SJSA1 (cell line): ENCODE data around the gene LRP1. TPM values are rescaled to one million over a fixed set of nuclear protein-coding genes. Genes with fewer than 3 reads are reported as not detected.

Experiments
- DNase-seq, 2 experiments: peaks; one replicate each; pipeline ENCODE4 v3.0.0-alpha.2; 2015 to 2020; ENCODE audit warnings: low spot score in 2 of 2, low read depth in 1 of 2
- H3K27ac ChIP-seq: fragments of 250-450 bp; sonication (Bioruptor Pico); 2 replicates; pipeline ENCODE4 v1.5.1; 2020; ENCODE audit warnings: mild to moderate bottlenecking, moderate library complexity
- H3K27me3 ChIP-seq: fragments of 250-450 bp; sonication (Bioruptor Pico); replicated peaks from 2 replicates; pipeline ENCODE4 v1.5.1; 2020; ENCODE audit warnings: mild to moderate bottlenecking, moderate library complexity
- H3K36me3 ChIP-seq: fragments of 250-450 bp; sonication (Bioruptor Pico); 2 replicates; pipeline ENCODE4 v1.5.1; 2020; ENCODE audit warnings: mild to moderate bottlenecking
- H3K4me1 ChIP-seq: fragments of 250-450 bp; sonication (Bioruptor Pico); replicated peaks from 2 replicates; pipeline ENCODE4 v1.6.1; 2021; ENCODE audit warnings: mild to moderate bottlenecking
- H3K4me3 ChIP-seq: fragments of 250-450 bp; sonication (Bioruptor Pico); 2 replicates; pipeline ENCODE4 v1.5.1; 2020; ENCODE audit warnings: mild to moderate bottlenecking
- H3K9me3 ChIP-seq: fragments of 250-450 bp; sonication (Bioruptor Pico); replicated peaks from 2 replicates; pipeline ENCODE4 v1.5.1; 2020; ENCODE audit warnings: mild to moderate bottlenecking
- total RNA-seq: library from RNA; depleted of rRNA; stranded (reverse); fragments of >200 nt; shearing (Covaris generic); gene quantifications from 2 replicates; pipeline ENCODE4 v1.2.3, GENCODE V29; 2014

The LRP1 gene
- total RNA-seq, 1 experiment from 2014 or later: 33.3 TPM

GRCh38 chr12:57169046-57169795 is 40.9 kb downstream of the LRP1 start:
- H3K9me3 ChIP-seq: no peaks in the 10 kb centered on the region
- peaks cover 86% of the 10 kb centered on the region for H3K36me3 ChIP-seq
- H3K27me3 ChIP-seq: no peaks in the 10 kb centered on the region
- no peak overlapping the region for H3K27ac ChIP-seq
- peaks cover 33% of the 10 kb centered on the region for H3K4me1 ChIP-seq
- no peak overlapping the region for H3K4me3 ChIP-seq
- DNase-seq: no peak

GRCh38 chr12:57169969-57170368 is 41.7 kb downstream of the LRP1 start:
- H3K36me3 ChIP-seq: peaks cover 83% of the 10 kb centered on the region
- H3K27me3 ChIP-seq: no peaks in the 10 kb centered on the region
- H3K4me1 ChIP-seq: peaks cover 27% of the 10 kb centered on the region
- no peak overlapping the region for H3K4me3 ChIP-seq
- H3K27ac ChIP-seq: no peak overlapping the region
- no peaks in the 10 kb centered on the region for H3K9me3 ChIP-seq
- DNase-seq: no peak

GRCh38 chr12:57170408-57170807 is 42.1 kb downstream of the LRP1 start:
- peaks cover 22% of the 10 kb centered on the region for H3K4me1 ChIP-seq
- no peak overlapping the region for H3K4me3 ChIP-seq
- H3K36me3 ChIP-seq: peaks cover 82% of the 10 kb centered on the region
- H3K27me3 ChIP-seq: no peaks in the 10 kb centered on the region
- H3K9me3 ChIP-seq: no peaks in the 10 kb centered on the region
- H3K27ac ChIP-seq: no peak overlapping the region
- no peak for DNase-seq

GRCh38 chr12:57170927-57171326 is 42.6 kb downstream of the LRP1 start:
- Histone ChIP-seq H3K4me1 (peaks cover 17% of the 10 kb centered on the region), H3K4me3 (no peak overlapping the region), H3K27me3 (no peaks in the 10 kb centered on the region), H3K27ac (no peak overlapping the region), H3K36me3 (peaks cover 82% of the 10 kb centered on the region), H3K9me3 (no peaks in the 10 kb centered on the region; the same call in 1 of the 2 replicates)
- no peak for DNase-seq

- Histone ChIP-seq H3K36me3 (peaks cover 82% of the 10 kb centered on the region), H3K27ac (no peak overlapping the region), H3K9me3 (no peaks in the 10 kb centered on the region; the same call in 1 of the 2 replicates), H3K4me3 (no peak overlapping the region), H3K4me1 (peaks cover 10% of the 10 kb centered on the region), H3K27me3 (no peaks in the 10 kb centered on the region)
- DNase-seq: no peak
These were observed 43.4 kb downstream of the LRP1 start for GRCh38 chr12:57171668-57172067.

GRCh38 chr12:57173089-57173488 is 44.8 kb downstream of the LRP1 start:
- H3K27ac ChIP-seq: no peak overlapping the region
- peaks cover 80% of the 10 kb centered on the region for H3K36me3 ChIP-seq
- no peaks in the 10 kb centered on the region; the same call in 1 of the 2 replicates for H3K9me3 ChIP-seq
- H3K27me3 ChIP-seq: no peaks in the 10 kb centered on the region
- no peak for DNase-seq
- H3K4me3 ChIP-seq: no peak overlapping the region
- H3K4me1 ChIP-seq: no peaks in the 10 kb centered on the region

GRCh38 chr12:57173683-57174082 is 45.4 kb downstream of the LRP1 start:
- peaks cover 80% of the 10 kb centered on the region for H3K36me3 ChIP-seq

GRCh38 chr12:57175428-57176138 is 47.3 kb downstream of the LRP1 start:
- peaks cover 84% of the 10 kb centered on the region for H3K36me3 ChIP-seq
- peak; percentile 34 to 78 for DNase-seq
- H3K27ac ChIP-seq: no peak overlapping the region
- H3K4me1 ChIP-seq: no peaks in the 10 kb centered on the region
- no peaks in the 10 kb centered on the region for H3K27me3 ChIP-seq
- no peaks in the 10 kb centered on the region; the same call in 1 of the 2 replicates for H3K9me3 ChIP-seq
- no peak overlapping the region for H3K4me3 ChIP-seq

More at GRCh38 chr12:57173683-57174082, 45.4 kb downstream of the LRP1 start:
- H3K4me3 ChIP-seq: no peak overlapping the region
- H3K27me3 ChIP-seq: no peaks in the 10 kb centered on the region
- H3K27ac ChIP-seq: no peak overlapping the region
- no peaks in the 10 kb centered on the region; the same call in 1 of the 2 replicates for H3K9me3 ChIP-seq
- H3K4me1 ChIP-seq: no peaks in the 10 kb centered on the region
- no peak for DNase-seq

- H3K4me1 ChIP-seq: peaks cover 3% of the 10 kb centered on the region
- no peak for DNase-seq
- H3K4me3 ChIP-seq: no peak overlapping the region
- H3K9me3 ChIP-seq: no peaks in the 10 kb centered on the region; the same call in 1 of the 2 replicates
- peaks cover 84% of the 10 kb centered on the region for H3K36me3 ChIP-seq
- H3K27ac ChIP-seq: no peak overlapping the region
- H3K27me3 ChIP-seq: no peaks in the 10 kb centered on the region
These were observed 47.8 kb downstream of the LRP1 start for GRCh38 chr12:57176139-57176477.

GRCh38 chr12:57176846-57177245 is 48.6 kb downstream of the LRP1 start:
- Histone ChIP-seq H3K4me1 (peaks cover 10% of the 10 kb centered on the region), H3K9me3 (no peaks in the 10 kb centered on the region; the same call in 1 of the 2 replicates), H3K36me3 (peaks cover 87% of the 10 kb centered on the region), H3K4me3 (no peak overlapping the region), H3K27ac (no peak overlapping the region), H3K27me3 (no peaks in the 10 kb centered on the region)
- DNase-seq: no peak

GRCh38 chr12:57177354-57177753 is 49.1 kb downstream of the LRP1 start:
- peaks cover 86% of the 10 kb centered on the region for H3K36me3 ChIP-seq
- peaks cover 15% of the 10 kb centered on the region for H3K4me1 ChIP-seq
- no peak overlapping the region for H3K27ac ChIP-seq

GRCh38 chr12:57178213-57178612 is 49.9 kb downstream of the LRP1 start:
- no peak overlapping the region for H3K27ac ChIP-seq
- no peak overlapping the region for H3K4me3 ChIP-seq
- no peaks in the 10 kb centered on the region for H3K27me3 ChIP-seq
- peaks cover 80% of the 10 kb centered on the region for H3K36me3 ChIP-seq
- DNase-seq: no peak
- no peaks in the 10 kb centered on the region; the same call in 1 of the 2 replicates for H3K9me3 ChIP-seq
- peaks cover 24% of the 10 kb centered on the region for H3K4me1 ChIP-seq

More at GRCh38 chr12:57177354-57177753, 49.1 kb downstream of the LRP1 start:
- Histone ChIP-seq H3K27me3 (no peaks in the 10 kb centered on the region), H3K4me3 (no peak overlapping the region), H3K9me3 (no peaks in the 10 kb centered on the region; the same call in 1 of the 2 replicates)
- no peak for DNase-seq

GRCh38 chr12:57179331-57180086 is 51.2 kb downstream of the LRP1 start:
- no peaks in the 10 kb centered on the region for H3K27me3 ChIP-seq
- no peaks in the 10 kb centered on the region; the same call in 1 of the 2 replicates for H3K9me3 ChIP-seq
- H3K4me1 ChIP-seq: peaks cover 25% of the 10 kb centered on the region
- no peak overlapping the region for H3K27ac ChIP-seq
- DNase-seq: no peak
- peaks cover 80% of the 10 kb centered on the region for H3K36me3 ChIP-seq
- no peak overlapping the region for H3K4me3 ChIP-seq
